ENCODE measurements around the gene SYNPR.

Gene SYNPR

GRCh38 chr3:63414607-63415006 lies 136.5 kb downstream of the SYNPR start:
- H3K27me3 ChIP-seq (ENCODE audit: insufficient read depth, low read length) = no peaks in the 10 kb centered on the region
- H3K4me3 ChIP-seq (ENCODE audit: low read length) = no peak overlapping the region
- H3K9me3 ChIP-seq (ENCODE audit: low read length) = no peaks in the 10 kb centered on the region
- no peaks in the 10 kb centered on the region for H3K36me3 ChIP-seq (ENCODE audit: insufficient read depth, low read length)
- no peaks in the 10 kb centered on the region for H3K4me1 ChIP-seq (ENCODE audit: insufficient read depth, low read length)
- no peak overlapping the region for H2AFZ ChIP-seq (ENCODE audit: low read depth, low read length)

- no peak overlapping the region for H2AFZ ChIP-seq (ENCODE audit: low read depth, low read length)
- H3K4me3 ChIP-seq (ENCODE audit: low read length) = no peak overlapping the region
- H3K4me1 ChIP-seq (ENCODE audit: insufficient read depth, low read length) = no peaks in the 10 kb centered on the region
- no peaks in the 10 kb centered on the region for H3K9me3 ChIP-seq (ENCODE audit: low read length)
- H3K36me3 ChIP-seq (ENCODE audit: insufficient read depth, low read length) = no peaks in the 10 kb centered on the region
- H3K27me3 ChIP-seq (ENCODE audit: insufficient read depth, low read length) = no peaks in the 10 kb centered on the region
Observed at GRCh38 chr3:63429905-63430304, 151.8 kb downstream of the SYNPR start.

- Histone ChIP-seq H2AFZ (ENCODE audit: low read depth, low read length) (no peak overlapping the region), H3K9me3 (ENCODE audit: low read length) (no peaks in the 10 kb centered on the region), H3K4me1 (ENCODE audit: insufficient read depth, low read length) (no peaks in the 10 kb centered on the region), H3K36me3 (ENCODE audit: insufficient read depth, low read length) (no peaks in the 10 kb centered on the region), H3K27me3 (ENCODE audit: insufficient read depth, low read length) (no peaks in the 10 kb centered on the region), H3K4me3 (ENCODE audit: low read length) (no peak overlapping the region)
Observed at GRCh38 chr3:63430875-63431274, 152.8 kb downstream of the SYNPR start.

DNA sequence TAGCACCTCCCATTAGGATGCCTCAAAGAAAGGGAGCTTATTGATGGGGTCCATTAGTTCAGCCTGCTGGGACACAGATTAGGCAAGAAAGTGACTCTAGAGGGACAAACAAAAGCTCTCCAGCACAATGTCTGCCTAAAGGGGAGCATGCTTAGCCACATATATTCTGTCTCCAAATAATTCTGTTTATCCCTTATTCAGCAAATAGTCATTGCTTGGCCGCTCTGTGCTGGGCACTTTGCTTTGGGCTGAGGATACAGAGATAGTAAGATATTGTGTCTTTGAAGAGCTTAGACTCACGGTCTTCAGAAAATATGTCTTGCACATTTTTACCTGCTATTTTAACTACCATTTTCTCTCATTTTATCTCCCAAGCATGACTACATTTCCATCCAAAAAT lies 159.8 kb downstream of the SYNPR start:
- H2AFZ ChIP-seq (ENCODE audit: low read depth, low read length) = no peak overlapping the region
- no peak overlapping the region for H3K4me3 ChIP-seq (ENCODE audit: low read length)
- H3K27me3 ChIP-seq (ENCODE audit: insufficient read depth, low read length) = no peaks in the 10 kb centered on the region
- H3K9me3 ChIP-seq (ENCODE audit: low read length) = no peaks in the 10 kb centered on the region
- no peaks in the 10 kb centered on the region for H3K36me3 ChIP-seq (ENCODE audit: insufficient read depth, low read length)
- H3K4me1 ChIP-seq (ENCODE audit: insufficient read depth, low read length) = no peaks in the 10 kb centered on the region

DNA sequence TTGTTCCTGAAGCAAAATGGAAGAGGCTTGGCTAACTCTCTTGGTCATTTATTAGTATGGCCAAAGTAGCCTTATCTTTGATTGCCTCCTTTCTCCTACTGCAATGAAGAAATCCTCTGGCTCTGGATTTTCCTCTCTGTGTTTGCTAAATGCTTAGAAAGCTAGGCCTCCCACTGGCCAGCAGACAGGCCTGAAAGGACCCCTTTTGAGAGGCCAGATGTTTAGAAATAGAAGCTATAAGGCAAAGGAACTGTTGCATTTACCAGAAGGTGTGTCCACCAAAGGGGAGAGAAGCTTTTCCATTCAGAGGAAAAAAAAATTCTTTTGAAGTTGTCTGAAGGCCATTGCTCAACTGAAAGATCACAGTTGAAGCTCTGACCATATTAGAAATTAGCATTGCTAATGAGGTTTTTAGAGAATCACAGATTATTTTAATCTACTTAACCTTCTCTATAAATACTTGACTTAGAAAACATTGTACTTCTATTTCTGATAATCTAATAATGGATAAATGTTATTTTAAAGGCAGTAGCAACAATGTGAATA lies 160.8 kb downstream of the SYNPR start:
- no peak overlapping the region for H3K4me3 ChIP-seq (ENCODE audit: low read length)
- H3K36me3 ChIP-seq (ENCODE audit: insufficient read depth, low read length) = no peaks in the 10 kb centered on the region
- H3K27me3 ChIP-seq (ENCODE audit: insufficient read depth, low read length) = no peaks in the 10 kb centered on the region
- no peaks in the 10 kb centered on the region for H3K9me3 ChIP-seq (ENCODE audit: low read length)
- H3K4me1 ChIP-seq (ENCODE audit: insufficient read depth, low read length) = no peaks in the 10 kb centered on the region
- no peak overlapping the region for H2AFZ ChIP-seq (ENCODE audit: low read depth, low read length)

DNA sequence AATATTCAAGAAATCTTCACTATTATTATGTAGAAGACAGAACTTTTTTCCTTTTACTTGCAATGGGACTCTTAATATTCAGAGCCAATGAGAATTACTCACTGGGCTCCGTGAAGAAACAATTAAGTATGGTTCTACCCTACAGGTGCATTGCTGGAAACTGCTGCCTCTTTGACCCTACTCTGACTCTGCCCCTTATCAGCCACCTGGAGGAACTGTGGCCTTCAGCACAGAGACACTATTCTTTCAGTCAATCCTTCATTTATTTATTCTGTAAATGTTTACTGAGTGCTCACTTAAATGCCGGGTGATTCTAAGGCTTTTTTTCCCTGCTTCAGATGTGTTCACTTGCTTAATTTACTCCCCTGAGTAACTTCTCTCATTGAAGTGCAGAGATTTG lies 163.2 kb downstream of the SYNPR start:
- no peaks in the 10 kb centered on the region for H3K36me3 ChIP-seq (ENCODE audit: insufficient read depth, low read length)
- no peak overlapping the region for H3K4me3 ChIP-seq (ENCODE audit: low read length)
- H3K27me3 ChIP-seq (ENCODE audit: insufficient read depth, low read length) = no peaks in the 10 kb centered on the region
- H3K9me3 ChIP-seq (ENCODE audit: low read length) = no peaks in the 10 kb centered on the region
- no peaks in the 10 kb centered on the region for H3K4me1 ChIP-seq (ENCODE audit: insufficient read depth, low read length)
- H2AFZ ChIP-seq (ENCODE audit: low read depth, low read length) = no peak overlapping the region

GRCh38 chr3:63442918-63443317 lies 164.8 kb downstream of the SYNPR start:
- H3K27me3 ChIP-seq (ENCODE audit: insufficient read depth, low read length) = no peaks in the 10 kb centered on the region
- H3K36me3 ChIP-seq (ENCODE audit: insufficient read depth, low read length) = no peaks in the 10 kb centered on the region
- no peaks in the 10 kb centered on the region for H3K4me1 ChIP-seq (ENCODE audit: insufficient read depth, low read length)
- no peak overlapping the region for H3K4me3 ChIP-seq (ENCODE audit: low read length)
- H2AFZ ChIP-seq (ENCODE audit: low read depth, low read length) = no peak overlapping the region
- no peaks in the 10 kb centered on the region for H3K9me3 ChIP-seq (ENCODE audit: low read length)

DNA sequence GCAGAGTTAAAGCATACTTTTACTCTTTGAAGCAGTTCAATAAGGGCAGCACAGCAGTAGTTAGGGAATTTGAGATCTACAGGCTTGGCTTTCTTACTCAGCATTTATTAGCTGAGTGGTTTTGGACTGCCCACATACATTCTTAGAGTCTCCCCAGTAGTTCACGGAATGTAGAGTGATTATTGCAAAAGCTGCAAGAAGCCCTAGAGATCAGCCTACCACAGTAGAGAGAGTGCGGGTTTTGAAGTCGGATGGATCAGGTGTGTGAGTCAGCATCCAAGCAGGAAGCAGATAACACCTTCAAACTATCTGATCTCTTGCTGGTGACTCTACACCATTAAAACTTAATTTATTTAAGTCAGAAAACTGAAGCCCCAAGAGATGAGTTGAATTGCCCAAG lies 171.9 kb downstream of the SYNPR start:
- Histone ChIP-seq H3K36me3 (ENCODE audit: insufficient read depth, low read length) (no peaks in the 10 kb centered on the region), H2AFZ (ENCODE audit: low read depth, low read length) (no peak overlapping the region), H3K9me3 (ENCODE audit: low read length) (no peaks in the 10 kb centered on the region), H3K4me1 (ENCODE audit: insufficient read depth, low read length) (no peaks in the 10 kb centered on the region), H3K4me3 (ENCODE audit: low read length) (no peak overlapping the region), H3K27me3 (ENCODE audit: insufficient read depth, low read length) (no peaks in the 10 kb centered on the region)

- Histone ChIP-seq H3K4me3 (ENCODE audit: low read length) (no peak overlapping the region), H3K9me3 (ENCODE audit: low read length) (no peaks in the 10 kb centered on the region), H3K36me3 (ENCODE audit: insufficient read depth, low read length) (no peaks in the 10 kb centered on the region), H2AFZ (ENCODE audit: low read depth, low read length) (no peak overlapping the region), H3K4me1 (ENCODE audit: insufficient read depth, low read length) (no peaks in the 10 kb centered on the region), H3K27me3 (ENCODE audit: insufficient read depth, low read length) (no peaks in the 10 kb centered on the region)
Observed at GRCh38 chr3:63450634-63451363, 172.7 kb downstream of the SYNPR start.

DNA sequence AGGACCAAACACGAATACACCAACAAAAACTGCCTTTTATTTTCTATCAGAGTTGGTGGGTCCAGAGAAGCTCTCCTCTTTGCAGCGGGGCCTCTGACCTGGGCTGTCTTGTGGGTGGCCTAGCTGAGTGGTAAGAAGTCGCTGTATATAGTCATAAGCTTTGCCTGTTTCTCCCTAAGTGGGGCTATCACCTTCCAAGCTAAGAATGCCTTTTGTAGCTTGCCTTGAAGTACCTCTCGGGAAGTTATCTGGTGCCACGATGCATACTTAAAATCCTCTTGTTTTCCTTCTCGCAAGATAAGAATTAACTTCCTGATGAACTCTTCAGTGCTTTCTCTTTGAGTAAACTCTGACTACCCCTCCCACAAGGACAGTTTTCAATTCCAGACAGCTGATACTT lies 178.8 kb downstream of the SYNPR start:
- Histone ChIP-seq H2AFZ (ENCODE audit: low read depth, low read length) (no peak overlapping the region), H3K4me1 (ENCODE audit: insufficient read depth, low read length) (no peaks in the 10 kb centered on the region), H3K36me3 (ENCODE audit: insufficient read depth, low read length) (no peaks in the 10 kb centered on the region), H3K4me3 (ENCODE audit: low read length) (no peak overlapping the region), H3K27me3 (ENCODE audit: insufficient read depth, low read length) (no peaks in the 10 kb centered on the region), H3K9me3 (ENCODE audit: low read length) (no peaks in the 10 kb centered on the region)

DNA sequence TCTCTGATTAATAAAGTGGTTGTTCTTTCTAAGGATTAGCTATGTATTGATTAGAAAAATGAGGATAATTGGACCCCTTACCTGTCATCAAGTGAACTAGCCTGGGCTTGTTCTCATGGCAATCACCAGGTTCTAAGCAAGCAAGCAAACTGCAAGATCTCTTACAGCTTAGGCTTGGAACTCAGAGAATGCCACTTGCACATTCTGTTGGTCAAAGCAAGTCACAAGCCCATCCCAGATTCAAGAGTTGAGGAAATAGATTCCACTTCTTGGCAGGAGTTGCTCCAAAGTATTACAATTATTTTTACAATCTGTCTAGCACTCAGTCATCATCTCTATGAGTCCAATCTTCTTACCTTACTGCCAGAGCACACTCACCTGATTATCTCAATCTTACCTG lies 180.3 kb downstream of the SYNPR start:
- Histone ChIP-seq H3K27me3 (ENCODE audit: insufficient read depth, low read length) (no peaks in the 10 kb centered on the region), H3K36me3 (ENCODE audit: insufficient read depth, low read length) (no peaks in the 10 kb centered on the region), H3K4me1 (ENCODE audit: insufficient read depth, low read length) (no peaks in the 10 kb centered on the region), H3K9me3 (ENCODE audit: low read length) (no peaks in the 10 kb centered on the region), H2AFZ (ENCODE audit: low read depth, low read length) (no peak overlapping the region), H3K4me3 (ENCODE audit: low read length) (no peak overlapping the region)

GRCh38 chr3:63462732-63463131 lies 184.6 kb downstream of the SYNPR start:
- Histone ChIP-seq H2AFZ (ENCODE audit: low read depth, low read length) (no peak overlapping the region), H3K27me3 (ENCODE audit: insufficient read depth, low read length) (no peaks in the 10 kb centered on the region)

DNA sequence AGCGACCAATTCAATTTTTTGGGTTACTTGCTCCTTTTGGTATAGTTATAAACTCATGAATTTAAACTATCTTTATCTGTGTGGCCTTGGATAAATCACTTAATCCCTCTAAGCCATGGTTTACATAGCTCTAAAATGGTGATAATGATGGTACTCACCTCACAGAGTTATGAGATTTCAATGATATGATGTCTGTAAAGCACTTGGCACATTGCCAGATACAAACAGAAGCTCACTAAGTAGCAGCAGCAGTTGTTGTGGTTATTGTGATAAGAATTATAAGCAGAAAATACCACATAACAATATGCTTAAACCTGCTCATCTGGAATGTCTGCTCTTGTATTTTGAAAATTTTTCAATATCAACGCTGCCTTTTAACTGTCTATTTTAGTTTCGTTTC lies 189.3 kb downstream of the SYNPR start:
- Histone ChIP-seq H3K36me3 (ENCODE audit: insufficient read depth, low read length) (no peaks in the 10 kb centered on the region), H3K4me1 (ENCODE audit: insufficient read depth, low read length) (no peaks in the 10 kb centered on the region), H2AFZ (ENCODE audit: low read depth, low read length) (no peak overlapping the region), H3K9me3 (ENCODE audit: low read length) (no peaks in the 10 kb centered on the region), H3K4me3 (ENCODE audit: low read length) (no peak overlapping the region), H3K27me3 (ENCODE audit: insufficient read depth, low read length) (no peaks in the 10 kb centered on the region)

More at GRCh38 chr3:63462732-63463131, 184.6 kb downstream of the SYNPR start:
- no peaks in the 10 kb centered on the region for H3K36me3 ChIP-seq (ENCODE audit: insufficient read depth, low read length)
- H3K4me1 ChIP-seq (ENCODE audit: insufficient read depth, low read length) = no peaks in the 10 kb centered on the region
- no peak overlapping the region for H3K4me3 ChIP-seq (ENCODE audit: low read length)
- H3K9me3 ChIP-seq (ENCODE audit: low read length) = no peaks in the 10 kb centered on the region

- no peaks in the 10 kb centered on the region for H3K27me3 ChIP-seq (ENCODE audit: insufficient read depth, low read length)
- H3K4me3 ChIP-seq (ENCODE audit: low read length) = no peak overlapping the region
- no peaks in the 10 kb centered on the region for H3K9me3 ChIP-seq (ENCODE audit: low read length)
- H2AFZ ChIP-seq (ENCODE audit: low read depth, low read length) = no peak overlapping the region
- H3K4me1 ChIP-seq (ENCODE audit: insufficient read depth, low read length) = no peaks in the 10 kb centered on the region
- no peaks in the 10 kb centered on the region for H3K36me3 ChIP-seq (ENCODE audit: insufficient read depth, low read length)
Observed at GRCh38 chr3:63470745-63471144, 192.6 kb downstream of the SYNPR start.
